GM21723 (cell line): ENCODE measurements around the gene ZBTB7C.

Experiments used
- ATAC-seq: cut with Tn5 transposase; IDR thresholded peaks from one replicate; pipeline ENCODE4 v1.9.1; 2021; ENCODE audit warnings: mild to moderate bottlenecking, moderate library complexity; ENCODE audit not compliant: unreplicated experiment

ZBTB7C gene

GRCh38 chr18:48030616-48031480, 378.3 kb downstream of the ZBTB7C start:
- ATAC-seq, result no peak

DNA sequence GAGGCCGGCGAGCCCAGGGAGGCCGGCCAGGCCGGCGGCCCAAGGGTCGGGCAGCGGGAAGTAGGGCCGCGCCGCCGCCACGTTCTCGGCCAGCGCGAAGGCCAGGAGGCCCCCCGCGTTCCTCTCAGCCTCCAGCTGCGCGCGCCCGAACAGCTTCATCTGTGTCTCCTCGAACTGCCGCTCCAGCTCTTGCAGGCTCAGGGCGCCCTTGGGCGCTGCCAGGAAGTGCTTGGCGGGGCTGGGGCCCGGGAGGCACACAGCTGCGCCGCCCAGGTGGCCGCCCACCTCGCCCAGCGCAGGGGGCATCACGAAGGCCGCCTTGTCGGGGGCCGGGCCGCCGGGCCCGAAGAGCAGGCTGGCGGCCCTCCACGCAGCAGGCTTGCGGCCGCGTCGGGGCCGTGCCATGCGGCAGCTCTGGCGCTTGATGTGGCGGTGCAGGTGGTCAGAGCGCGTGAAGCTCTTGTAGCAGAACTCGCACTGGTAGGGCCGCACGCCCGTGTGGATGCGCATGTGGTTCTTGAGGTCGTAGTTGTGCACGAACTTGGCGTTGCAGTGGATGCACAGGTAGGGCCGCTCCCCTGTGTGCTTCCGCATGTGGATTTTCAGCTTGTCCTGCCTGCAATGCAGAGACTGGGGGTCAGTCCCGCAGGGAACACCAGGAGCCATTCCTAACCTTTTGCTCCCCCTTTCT, 379.7 kb downstream of the ZBTB7C start:
- no peak for ATAC-seq

- no peak for ATAC-seq
These were observed 380.5 kb downstream of the ZBTB7C start for GRCh38 chr18:48028696-48029095.

DNA sequence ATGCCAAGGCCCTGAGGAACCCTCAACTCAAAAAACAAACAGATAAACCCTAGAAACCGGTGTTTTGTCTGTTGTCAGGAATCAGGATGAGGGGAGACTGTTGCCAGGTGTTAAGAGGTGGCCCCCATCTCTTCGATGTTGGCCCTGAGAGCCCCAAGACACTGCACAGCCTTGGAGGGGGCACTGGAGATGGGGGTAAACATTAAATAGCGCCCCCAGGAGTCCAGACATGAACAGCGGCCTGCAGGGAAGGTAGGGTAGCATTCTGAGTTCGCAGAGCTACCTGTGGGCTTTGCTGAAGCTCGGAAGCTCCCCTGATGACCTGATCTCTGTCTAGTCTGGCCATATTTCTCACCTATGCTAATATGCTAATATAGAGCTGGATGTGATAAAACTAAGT, 381.1 kb downstream of the ZBTB7C start:
- no peak for ATAC-seq

DNA sequence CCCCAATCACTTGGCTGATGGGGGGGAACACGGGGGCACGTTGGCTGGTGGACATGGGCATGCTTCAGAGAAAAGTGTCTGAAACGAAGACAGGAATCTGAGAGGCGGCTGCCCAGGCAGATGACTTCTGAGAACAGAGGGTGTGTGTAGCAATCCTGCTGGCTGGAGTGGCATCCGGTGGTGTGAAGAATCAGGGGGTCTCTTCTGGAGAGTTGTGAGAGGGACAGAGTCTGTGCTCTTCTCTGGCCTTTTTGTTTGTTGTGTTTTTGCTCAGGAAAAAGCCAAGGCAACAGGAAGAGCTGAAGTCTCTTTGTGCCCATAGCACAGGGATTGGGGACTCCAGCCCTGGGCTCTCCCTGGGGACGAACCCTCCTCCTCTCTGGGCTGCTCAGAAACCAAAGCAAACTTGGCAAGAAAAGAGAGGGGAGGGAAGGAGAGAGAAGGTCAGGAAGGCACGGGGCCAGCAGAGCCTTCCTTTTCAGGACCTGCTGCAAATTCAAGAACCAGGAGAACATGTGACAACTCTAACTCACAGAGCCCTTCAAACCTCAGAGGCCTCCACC, 381.7 kb downstream of the ZBTB7C start:
- no peak for ATAC-seq

GRCh38 chr18:48026216-48026615, 383.0 kb downstream of the ZBTB7C start:
- ATAC-seq, result no peak

GRCh38 chr18:48024881-48025660, 384.1 kb downstream of the ZBTB7C start:
- no peak for ATAC-seq

GRCh38 chr18:48024009-48024512, 385.1 kb downstream of the ZBTB7C start:
- no peak for ATAC-seq

DNA sequence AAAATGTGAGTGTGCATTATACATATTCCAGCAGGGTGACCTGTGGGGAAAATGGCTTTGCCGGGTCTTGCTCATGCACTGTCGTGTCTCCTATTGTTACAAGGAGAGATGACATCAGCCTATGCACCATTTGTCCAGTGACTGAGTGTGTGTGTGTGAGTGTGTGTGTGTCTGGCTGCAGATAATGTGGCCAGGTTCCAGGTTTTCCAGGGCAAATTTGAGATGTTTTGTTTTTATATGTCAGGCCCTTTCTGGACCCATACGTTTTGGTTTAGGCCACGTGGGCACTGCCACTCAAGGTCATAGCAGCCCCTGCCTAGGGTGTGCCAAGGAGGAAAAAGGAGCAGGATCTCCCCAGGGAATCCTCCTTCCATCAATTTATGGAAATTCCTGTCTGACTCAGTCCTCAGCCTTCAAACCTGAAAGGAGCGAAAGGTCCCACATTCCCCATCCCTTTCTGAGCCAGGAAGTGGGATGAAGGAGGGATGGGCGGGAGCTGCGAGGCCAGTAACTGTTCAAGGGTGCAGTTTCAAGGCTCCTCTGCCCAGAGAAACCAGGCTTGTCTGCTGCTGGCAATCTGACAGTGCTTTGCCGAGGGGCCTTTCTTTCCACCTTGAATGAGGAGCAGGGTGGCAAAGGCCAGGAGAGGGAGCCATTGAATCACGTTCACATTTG, 385.7 kb downstream of the ZBTB7C start:
- no peak for ATAC-seq

- ATAC-seq, result no peak
These were observed 386.5 kb downstream of the ZBTB7C start for GRCh38 chr18:48022531-48023329.

- no peak for ATAC-seq
These were observed 387.2 kb downstream of the ZBTB7C start for GRCh38 chr18:48022021-48022420.

DNA sequence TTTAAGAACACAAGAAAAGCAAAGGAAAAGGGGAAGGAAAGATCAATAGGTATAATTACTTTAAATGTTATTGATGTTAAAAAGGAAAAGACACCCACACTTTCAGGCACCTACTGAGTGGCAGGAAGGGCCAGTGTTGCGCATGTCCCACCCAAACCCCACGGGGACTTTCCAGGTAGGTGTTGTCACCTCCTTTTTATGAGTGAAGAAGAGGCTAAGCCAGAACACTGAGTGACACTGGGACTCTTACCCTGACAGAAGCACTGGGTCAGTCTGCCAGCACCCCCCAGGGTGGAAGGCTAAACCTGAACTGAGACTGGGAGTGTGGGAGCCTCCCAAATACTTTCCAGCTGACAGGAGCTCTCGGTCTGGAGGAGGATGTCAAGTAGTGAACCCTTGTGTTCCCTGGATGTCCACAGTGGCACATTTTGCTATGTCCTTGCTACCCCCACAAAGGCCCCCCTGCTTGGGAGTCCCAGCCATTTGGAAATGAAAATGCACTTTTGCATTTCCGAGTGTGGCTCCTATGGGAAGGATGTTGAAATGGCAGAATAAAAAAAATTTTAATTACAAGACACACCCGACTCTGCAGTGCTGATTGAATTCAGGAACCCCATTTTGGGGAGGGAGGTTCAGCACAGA, 387.8 kb downstream of the ZBTB7C start:
- ATAC-seq, result no peak

DNA sequence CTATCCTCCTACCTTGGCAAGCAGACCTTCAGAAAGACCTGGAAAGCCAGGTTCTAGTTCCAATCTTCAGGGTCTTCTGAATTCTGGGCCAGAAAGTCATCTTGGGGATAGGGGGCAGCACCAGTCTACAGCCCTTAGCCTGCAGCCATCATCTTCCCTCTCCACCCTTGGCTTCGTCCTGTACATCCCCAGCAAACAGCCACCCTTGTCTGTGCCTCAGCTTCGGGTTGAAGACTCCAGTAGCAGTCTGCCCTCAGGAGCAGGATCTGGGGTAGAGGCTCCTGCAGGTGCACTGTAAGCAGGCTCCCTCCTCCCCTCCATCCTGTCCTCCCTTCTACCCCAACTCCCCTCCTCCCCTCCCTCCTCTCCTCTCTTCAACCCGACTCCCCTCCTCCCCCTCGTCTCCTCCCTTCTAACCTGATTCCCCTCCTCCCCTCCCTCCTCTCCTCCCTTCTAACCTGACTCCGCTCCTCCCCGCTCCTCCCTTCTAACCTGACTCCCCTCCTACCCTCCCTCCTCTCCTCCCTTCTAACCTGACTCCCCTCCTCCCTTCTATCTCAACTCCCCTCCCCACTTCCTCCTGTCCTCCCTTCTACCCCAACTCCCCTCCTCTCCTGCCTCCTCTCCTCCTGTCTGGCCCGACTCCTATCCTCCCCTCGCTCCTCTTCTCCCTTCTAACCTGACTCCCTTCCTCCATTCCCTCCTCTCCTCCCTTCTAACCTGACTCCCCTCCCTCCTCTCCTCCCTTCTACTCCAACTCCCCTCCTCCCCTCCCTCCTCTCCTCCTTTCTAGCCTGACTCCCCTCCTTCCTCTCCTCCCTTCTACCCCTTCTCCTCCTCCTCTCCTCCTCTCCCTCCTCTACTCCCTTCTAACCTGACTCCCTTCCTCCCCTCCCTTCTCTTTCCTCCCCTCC, 388.6 kb downstream of the ZBTB7C start:
- ATAC-seq, result no peak

- no peak for ATAC-seq
These were observed 389.4 kb downstream of the ZBTB7C start for GRCh38 chr18:48019557-48020325.

DNA sequence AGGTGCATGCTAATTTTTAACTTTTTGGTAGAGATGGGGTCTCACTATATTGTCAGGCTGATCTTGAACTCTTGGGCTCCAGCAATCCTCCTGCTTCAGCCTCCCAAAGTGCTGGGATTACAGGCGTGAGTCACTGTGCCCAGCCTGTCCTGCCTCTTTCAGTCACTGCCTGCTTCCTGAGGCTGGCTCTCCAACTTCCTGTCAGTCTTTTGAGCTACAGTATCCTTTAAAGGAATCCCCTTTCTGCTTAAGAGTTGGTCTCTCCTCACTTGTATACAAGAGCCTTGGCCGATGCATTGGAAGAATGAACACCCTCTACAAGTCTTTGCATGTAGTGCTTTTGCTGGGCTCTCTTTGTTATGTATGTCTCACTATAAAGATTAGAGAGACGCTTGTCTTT, 390.3 kb downstream of the ZBTB7C start:
- ATAC-seq, result no peak

DNA sequence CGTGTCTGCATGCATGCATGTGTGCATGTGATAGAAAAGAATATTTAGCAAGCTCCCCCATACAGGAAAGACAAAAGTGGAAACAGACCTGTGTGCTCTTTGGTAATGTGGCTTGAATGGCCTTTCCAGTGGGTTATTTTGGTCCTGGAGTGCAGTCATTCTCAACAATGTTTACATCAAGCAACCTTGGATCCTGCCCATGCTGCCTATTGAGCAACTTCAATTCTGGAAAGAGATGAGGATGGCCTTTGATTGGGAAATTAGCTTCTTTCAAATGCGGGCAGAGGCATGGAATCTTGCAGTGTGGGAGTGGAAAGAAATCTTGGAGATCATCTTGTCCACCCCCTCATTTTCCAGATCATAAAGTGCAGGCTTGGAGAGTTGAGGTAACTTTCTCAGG, 391.5 kb downstream of the ZBTB7C start:
- no peak for ATAC-seq

GRCh38 chr18:48013162-48013561, 396.0 kb downstream of the ZBTB7C start:
- ATAC-seq, result no peak
